ENCODE measurements around the gene PSMB7.

DNA sequence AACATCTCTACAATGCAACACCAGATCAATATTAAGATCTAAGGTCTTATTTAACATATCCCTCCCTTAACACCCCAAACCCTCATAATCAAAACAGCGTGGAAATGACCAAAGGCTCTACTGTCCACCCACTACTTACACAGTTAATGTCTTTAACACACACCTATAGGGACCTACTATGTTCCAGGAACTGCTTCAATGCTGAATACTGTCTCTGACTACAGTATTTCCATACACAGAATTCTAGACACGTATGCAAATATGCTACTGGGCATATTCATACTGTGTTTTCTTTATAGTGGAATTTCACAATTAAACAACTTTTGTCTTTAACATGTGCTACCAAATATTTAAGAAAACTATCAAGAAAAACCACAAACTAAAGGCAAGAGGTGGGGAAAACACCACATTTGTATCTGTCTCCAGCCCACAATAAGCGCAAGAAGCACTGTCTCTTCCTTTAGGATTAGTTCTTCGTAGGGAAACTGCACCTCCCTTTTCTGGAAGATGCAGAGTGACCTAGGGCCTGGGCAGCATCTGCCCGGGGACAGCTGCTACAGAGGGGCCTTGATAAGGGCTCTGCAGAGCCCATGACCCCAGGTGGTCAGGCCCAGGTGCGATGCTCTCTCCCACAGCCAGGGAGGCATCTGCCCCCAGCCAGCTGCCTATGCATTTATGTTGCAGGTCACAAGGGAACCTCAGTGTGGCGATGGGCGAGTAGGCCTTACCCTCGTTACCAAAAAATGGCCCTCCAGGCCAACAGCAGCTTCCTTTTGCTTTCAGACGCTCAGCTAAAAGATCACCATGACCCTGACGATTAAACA is 55.2 kb downstream of the PSMB7 start:
- TF ChIP-seq EP300 (IDR thresholded peaks at IDR 0.05; ENCODE audit: borderline replicate concordance) (no peak), NFIC (IDR thresholded peaks at IDR 0.05) (no peak), EGR1 (IDR thresholded peaks at IDR 0.05) (no peak), CEBPB (IDR thresholded peaks at IDR 0.05) (no peak), RAD21 (IDR thresholded peaks at IDR 0.05; ENCODE audit: low read depth) (no peak), CREB1 (IDR thresholded peaks at IDR 0.05; ENCODE audit: low read depth) (no peak), TAF1 (IDR thresholded peaks at IDR 0.05; ENCODE audit: low read depth) (no peak), FOXM1 (IDR thresholded peaks at IDR 0.05; ENCODE audit: borderline replicate concordance, low read depth) (no peak), TEAD4 (IDR thresholded peaks at IDR 0.05) (no peak)
- TF ChIP-seq, protein P1, sequence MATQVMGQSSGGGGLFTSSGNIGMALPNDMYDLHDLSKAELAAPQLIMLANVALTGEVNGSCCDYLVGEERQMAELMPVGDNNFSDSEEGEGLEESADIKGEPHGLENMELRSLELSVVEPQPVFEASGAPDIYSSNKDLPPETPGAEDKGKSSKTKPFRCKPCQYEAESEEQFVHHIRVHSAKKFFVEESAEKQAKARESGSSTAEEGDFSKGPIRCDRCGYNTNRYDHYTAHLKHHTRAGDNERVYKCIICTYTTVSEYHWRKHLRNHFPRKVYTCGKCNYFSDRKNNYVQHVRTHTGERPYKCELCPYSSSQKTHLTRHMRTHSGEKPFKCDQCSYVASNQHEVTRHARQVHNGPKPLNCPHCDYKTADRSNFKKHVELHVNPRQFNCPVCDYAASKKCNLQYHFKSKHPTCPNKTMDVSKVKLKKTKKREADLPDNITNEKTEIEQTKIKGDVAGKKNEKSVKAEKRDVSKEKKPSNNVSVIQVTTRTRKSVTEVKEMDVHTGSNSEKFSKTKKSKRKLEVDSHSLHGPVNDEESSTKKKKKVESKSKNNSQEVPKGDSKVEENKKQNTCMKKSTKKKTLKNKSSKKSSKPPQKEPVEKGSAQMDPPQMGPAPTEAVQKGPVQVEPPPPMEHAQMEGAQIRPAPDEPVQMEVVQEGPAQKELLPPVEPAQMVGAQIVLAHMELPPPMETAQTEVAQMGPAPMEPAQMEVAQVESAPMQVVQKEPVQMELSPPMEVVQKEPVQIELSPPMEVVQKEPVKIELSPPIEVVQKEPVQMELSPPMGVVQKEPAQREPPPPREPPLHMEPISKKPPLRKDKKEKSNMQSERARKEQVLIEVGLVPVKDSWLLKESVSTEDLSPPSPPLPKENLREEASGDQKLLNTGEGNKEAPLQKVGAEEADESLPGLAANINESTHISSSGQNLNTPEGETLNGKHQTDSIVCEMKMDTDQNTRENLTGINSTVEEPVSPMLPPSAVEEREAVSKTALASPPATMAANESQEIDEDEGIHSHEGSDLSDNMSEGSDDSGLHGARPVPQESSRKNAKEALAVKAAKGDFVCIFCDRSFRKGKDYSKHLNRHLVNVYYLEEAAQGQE (IDR thresholded peaks at IDR 0.05; ENCODE audit: low read depth): no peak
- TF ChIP-seq, protein P2, sequence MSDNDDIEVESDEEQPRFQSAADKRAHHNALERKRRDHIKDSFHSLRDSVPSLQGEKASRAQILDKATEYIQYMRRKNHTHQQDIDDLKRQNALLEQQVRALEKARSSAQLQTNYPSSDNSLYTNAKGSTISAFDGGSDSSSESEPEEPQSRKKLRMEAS (IDR thresholded peaks at IDR 0.05): no peak
- TF ChIP-seq, protein P3, sequence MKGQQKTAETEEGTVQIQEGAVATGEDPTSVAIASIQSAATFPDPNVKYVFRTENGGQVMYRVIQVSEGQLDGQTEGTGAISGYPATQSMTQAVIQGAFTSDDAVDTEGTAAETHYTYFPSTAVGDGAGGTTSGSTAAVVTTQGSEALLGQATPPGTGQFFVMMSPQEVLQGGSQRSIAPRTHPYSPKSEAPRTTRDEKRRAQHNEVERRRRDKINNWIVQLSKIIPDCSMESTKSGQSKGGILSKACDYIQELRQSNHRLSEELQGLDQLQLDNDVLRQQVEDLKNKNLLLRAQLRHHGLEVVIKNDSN (IDR thresholded peaks at IDR 0.05): no peak
